ENCODE results near the gene YJU2.
"Not testable (repeated sequence)": the region's sequence is repeated elsewhere in the genome, so short reads cannot be mapped to it uniquely, and the experiment has no call there.

YJU2 gene

GRCh38 chr19:4264812-4265211 is 17.9 kb downstream of the YJU2 start:
- Histone ChIP-seq H3K27ac (ENCODE audit: low read depth, low read length) (no peak overlapping the region), H3K36me3 (ENCODE audit: control insufficient read depth, insufficient read depth, low read length) (peaks cover 23% of the 10 kb centered on the region), H3K4me1 (ENCODE audit: control insufficient read depth, insufficient read depth, low read length) (no peaks in the 10 kb centered on the region), H3K9ac (ENCODE audit: low read length) (no peak overlapping the region), H3K4me3 (ENCODE audit: low read length) (no peak overlapping the region), H3K27me3 (ENCODE audit: control insufficient read depth, insufficient read depth, low read length) (no peaks in the 10 kb centered on the region)

GRCh38 chr19:4266253-4267000 is 19.5 kb downstream of the YJU2 start:
- H3K4me1 ChIP-seq (ENCODE audit: control insufficient read depth, insufficient read depth, low read length), result no peaks in the 10 kb centered on the region
- no peak overlapping the region for H3K9ac ChIP-seq (ENCODE audit: low read length)
- no peak overlapping the region for H3K4me3 ChIP-seq (ENCODE audit: low read length)
- no peak overlapping the region for H3K27ac ChIP-seq (ENCODE audit: low read depth, low read length)
- peaks cover 18% of the 10 kb centered on the region for H3K36me3 ChIP-seq (ENCODE audit: control insufficient read depth, insufficient read depth, low read length)
- H3K27me3 ChIP-seq (ENCODE audit: control insufficient read depth, insufficient read depth, low read length), result no peaks in the 10 kb centered on the region

- Histone ChIP-seq H3K36me3 (ENCODE audit: control insufficient read depth, insufficient read depth, low read length) (peaks cover 16% of the 10 kb centered on the region), H3K4me3 (ENCODE audit: low read length) (no peak overlapping the region), H3K4me1 (ENCODE audit: control insufficient read depth, insufficient read depth, low read length) (no peaks in the 10 kb centered on the region), H3K9ac (ENCODE audit: low read length) (no peak overlapping the region), H3K27me3 (ENCODE audit: control insufficient read depth, insufficient read depth, low read length) (no peaks in the 10 kb centered on the region), H3K27ac (ENCODE audit: low read depth, low read length) (no peak overlapping the region)
Observed at GRCh38 chr19:4267101-4267900, 20.4 kb downstream of the YJU2 start.

GRCh38 chr19:4267901-4268815 is 21.3 kb downstream of the YJU2 start:
- peaks cover 15% of the 10 kb centered on the region for H3K36me3 ChIP-seq (ENCODE audit: control insufficient read depth, insufficient read depth, low read length)
- H3K27me3 ChIP-seq (ENCODE audit: control insufficient read depth, insufficient read depth, low read length), result no peaks in the 10 kb centered on the region
- no peaks in the 10 kb centered on the region for H3K4me1 ChIP-seq (ENCODE audit: control insufficient read depth, insufficient read depth, low read length)
- H3K4me3 ChIP-seq (ENCODE audit: low read length), result no peak overlapping the region
- H3K27ac ChIP-seq (ENCODE audit: low read depth, low read length), result no peak overlapping the region
- no peak overlapping the region for H3K9ac ChIP-seq (ENCODE audit: low read length)

GRCh38 chr19:4268816-4269430 is 22.0 kb downstream of the YJU2 start:
- Histone ChIP-seq H3K4me1 (ENCODE audit: control insufficient read depth, insufficient read depth, low read length) (no peaks in the 10 kb centered on the region), H3K9ac (ENCODE audit: low read length) (no peak overlapping the region), H3K4me3 (ENCODE audit: low read length) (no peak overlapping the region), H3K27ac (ENCODE audit: low read depth, low read length) (no peak overlapping the region), H3K27me3 (ENCODE audit: control insufficient read depth, insufficient read depth, low read length) (no peaks in the 10 kb centered on the region), H3K36me3 (ENCODE audit: control insufficient read depth, insufficient read depth, low read length) (peaks cover 12% of the 10 kb centered on the region)

GRCh38 chr19:4272894-4273293 is 26.0 kb downstream of the YJU2 start:
- H3K4me1 ChIP-seq (ENCODE audit: control insufficient read depth, insufficient read depth, low read length), result no peaks in the 10 kb centered on the region
- H3K27me3 ChIP-seq (ENCODE audit: control insufficient read depth, insufficient read depth, low read length), result peaks cover 1% of the 10 kb centered on the region
- peaks cover 9% of the 10 kb centered on the region for H3K36me3 ChIP-seq (ENCODE audit: control insufficient read depth, insufficient read depth, low read length)
- no peak overlapping the region for H3K9ac ChIP-seq (ENCODE audit: low read length)
- no peak overlapping the region for H3K4me3 ChIP-seq (ENCODE audit: low read length)
- H3K27ac ChIP-seq (ENCODE audit: low read depth, low read length), result no peak overlapping the region

GRCh38 chr19:4274321-4274686 is 27.4 kb downstream of the YJU2 start:
- not testable (repeated sequence) for H3K36me3 ChIP-seq (ENCODE audit: control insufficient read depth, insufficient read depth, low read length); H3K4me1 ChIP-seq (ENCODE audit: control insufficient read depth, insufficient read depth, low read length); H3K27ac ChIP-seq (ENCODE audit: low read depth, low read length); H3K9ac ChIP-seq (ENCODE audit: low read length); H3K27me3 ChIP-seq (ENCODE audit: control insufficient read depth, insufficient read depth, low read length); H3K4me3 ChIP-seq (ENCODE audit: low read length)

- no peaks in the 10 kb centered on the region for H3K4me1 ChIP-seq (ENCODE audit: control insufficient read depth, insufficient read depth, low read length)
- no peak overlapping the region for H3K4me3 ChIP-seq (ENCODE audit: low read length)
- H3K27ac ChIP-seq (ENCODE audit: low read depth, low read length), result no peak overlapping the region
- no peak overlapping the region for H3K9ac ChIP-seq (ENCODE audit: low read length)
- H3K27me3 ChIP-seq (ENCODE audit: control insufficient read depth, insufficient read depth, low read length), result peaks cover 23% of the 10 kb centered on the region
- H3K36me3 ChIP-seq (ENCODE audit: control insufficient read depth, insufficient read depth, low read length), result no peaks in the 10 kb centered on the region
Observed at GRCh38 chr19:4277191-4277696, 30.4 kb downstream of the YJU2 start.

GRCh38 chr19:4278010-4278409 is 31.1 kb downstream of the YJU2 start:
- no peak overlapping the region for H3K27ac ChIP-seq (ENCODE audit: low read depth, low read length)
- no peak overlapping the region for H3K4me3 ChIP-seq (ENCODE audit: low read length)
- peaks cover 23% of the 10 kb centered on the region for H3K27me3 ChIP-seq (ENCODE audit: control insufficient read depth, insufficient read depth, low read length)
- no peaks in the 10 kb centered on the region for H3K36me3 ChIP-seq (ENCODE audit: control insufficient read depth, insufficient read depth, low read length)
- H3K4me1 ChIP-seq (ENCODE audit: control insufficient read depth, insufficient read depth, low read length), result no peaks in the 10 kb centered on the region
- no peak overlapping the region for H3K9ac ChIP-seq (ENCODE audit: low read length)

- Histone ChIP-seq H3K36me3 (ENCODE audit: control insufficient read depth, insufficient read depth, low read length) (no peaks in the 10 kb centered on the region), H3K4me1 (ENCODE audit: control insufficient read depth, insufficient read depth, low read length) (no peaks in the 10 kb centered on the region), H3K27ac (ENCODE audit: low read depth, low read length) (no peak within 1 kb of the TSS), H3K9ac (ENCODE audit: low read length) (no peak within 1 kb of the TSS), H3K27me3 (ENCODE audit: control insufficient read depth, insufficient read depth, low read length) (peaks cover 23% of the 10 kb centered on the region), H3K4me3 (ENCODE audit: low read length) (peak within 1 kb of the TSS; percentile 32)
Observed at GRCh38 chr19:4278419-4279266, 31.8 kb downstream of the YJU2 start, which contains the start of gene SHD. TSS of gene SHD (plus strand) at chr19:4279266. CDS start at chr19:4280064, 798 bp downstream.

GRCh38 chr19:4279267-4279529 is 32.3 kb downstream of the YJU2 start:
- Histone ChIP-seq H3K36me3 (ENCODE audit: control insufficient read depth, insufficient read depth, low read length) (no peaks in the 10 kb centered on the region), H3K9ac (ENCODE audit: low read length) (no peak overlapping the region), H3K4me1 (ENCODE audit: control insufficient read depth, insufficient read depth, low read length) (no peaks in the 10 kb centered on the region), H3K27me3 (ENCODE audit: control insufficient read depth, insufficient read depth, low read length) (peaks cover 23% of the 10 kb centered on the region), H3K4me3 (ENCODE audit: low read length) (no peak overlapping the region), H3K27ac (ENCODE audit: low read depth, low read length) (no peak overlapping the region)

Measured in rectal smooth muscle tissue (tissue), 1 donor.